AG04450 (cell line): ENCODE results near the gene NTRK2. TPM values are rescaled to one million over a fixed set of nuclear protein-coding genes. Genes with fewer than 3 reads are reported as not detected.

ENCODE experiments used
- CTCF ChIA-PET: fragments of 300-600, 350-600 bp; formaldehyde crosslinking; extraction: SDS; loops from one replicate; lab custom pipeline; 2022; ENCODE audit warnings: antibody characterized with exemption, inconsistent platforms; lab: Charles Lee
- POLR2A ChIA-PET: fragments of 350-600 bp; formaldehyde crosslinking; extraction: SDS; loops from one replicate; lab custom pipeline; 2021; ENCODE audit warnings: antibody characterized with exemption, inconsistent platforms; lab: Yijun Ruan, JAX
- DNase-seq: peaks from one replicate; pipeline ENCODE4 v3.0.0-alpha.2; 2011; ENCODE audit warnings: low read depth, low spot score
- H3K27ac ChIP-seq: one replicate; pipeline ENCODE4 v1.5.1; 2012; ENCODE audit warnings: low read depth, low read length, control low read depth
- H3K27me3 ChIP-seq: one replicate; pipeline ENCODE4 v1.6.0; 2012; ENCODE audit warnings: low read length; ENCODE audit not compliant: control insufficient read depth, insufficient read depth
- H3K4me3 ChIP-seq: 2 replicates; pipeline ENCODE4 v1.5.1; 2011; ENCODE audit warnings: mild to moderate bottlenecking, low read depth, low read length, control low read depth
- H3K9me3 ChIP-seq: 2 replicates; pipeline ENCODE4 v1.5.1; 2012; ENCODE audit warnings: low read length; ENCODE audit not compliant: control insufficient read depth, insufficient read depth
- CTCF ChIP-seq: IDR thresholded peaks from 2 replicates; pipeline ENCODE4 v1.5.1; 2011; ENCODE audit warnings: low read depth, low read length, control low read depth, inconsistent platforms
- polyA plus RNA-seq: library from polyadenylated mRNA; depleted of rRNA; stranded (reverse); fragments of >200 nt; gene quantifications from 2 replicates; pipeline ENCODE4 v1.2.3, GENCODE V29; 2011

NTRK2 gene
- polyA plus RNA-seq, 1 experiment = not detected

GRCh38 chr9:85007748-85008147, 338.2 kb downstream of the NTRK2 start:
- POLR2A ChIA-PET = no interaction called here
- Histone ChIP-seq H3K27ac (no peak overlapping the region), H3K9me3 (peaks cover 20% of the 10 kb centered on the region; the same call in 1 of the 2 replicates), H3K27me3 (no peaks in the 10 kb centered on the region), H3K4me3 (no peak overlapping the region)
- no peak for DNase-seq
- CTCF ChIA-PET = no interaction called here
- no peak for TF ChIP-seq CTCF

- H3K9me3 ChIP-seq = peaks cover 18% of the 10 kb centered on the region; the same call in 1 of the 2 replicates
- CTCF ChIA-PET = no interaction called here
- no peak for TF ChIP-seq CTCF
- no peaks in the 10 kb centered on the region for H3K27me3 ChIP-seq
- POLR2A ChIA-PET = no interaction called here
- no peak overlapping the region for H3K4me3 ChIP-seq
- DNase-seq = no peak
- no peak overlapping the region for H3K27ac ChIP-seq
Observed at GRCh38 chr9:85008215-85008614, 338.7 kb downstream of the NTRK2 start.

DNA sequence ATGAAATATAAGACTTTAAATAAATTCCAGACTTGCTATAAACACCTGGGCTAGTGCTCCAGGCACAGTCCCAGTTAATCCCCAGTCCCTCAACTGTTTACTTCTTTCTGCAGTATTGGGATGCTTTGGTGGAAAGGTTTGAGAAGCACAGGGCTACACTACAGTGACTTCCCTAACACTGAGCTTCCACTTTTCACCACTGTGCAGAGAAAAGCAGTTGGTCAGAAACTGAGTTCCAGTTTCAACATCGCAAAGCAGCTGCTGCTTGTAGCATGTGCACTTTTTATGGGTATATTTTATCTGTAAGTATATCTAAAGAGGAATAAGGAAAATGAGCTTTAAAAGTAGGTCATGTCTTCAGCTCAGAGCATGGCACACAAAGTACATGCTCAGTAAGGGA, 339.7 kb downstream of the NTRK2 start:
- Histone ChIP-seq H3K27ac (no peak overlapping the region), H3K27me3 (no peaks in the 10 kb centered on the region), H3K9me3 (peaks cover 21% of the 10 kb centered on the region; the same call in 1 of the 2 replicates), H3K4me3 (no peak overlapping the region)
- CTCF ChIA-PET = no interaction called here
- no peak for DNase-seq
- TF ChIP-seq CTCF = no peak
- POLR2A ChIA-PET = no interaction called here

- ChIA-PET POLR2A (no interaction called here), CTCF (interaction anchor here (0.6 kb wide), 1 partner anchor 377 kb away, joined by 4 read pairs; no protein-coding TSS in a partner anchor)
- DNase-seq = no peak
- Histone ChIP-seq H3K27ac (no peak overlapping the region), H3K27me3 (no peaks in the 10 kb centered on the region), H3K9me3 (peaks cover 19% of the 10 kb centered on the region; the same call in 1 of the 2 replicates), H3K4me3 (no peak overlapping the region)
- TF ChIP-seq CTCF = no peak
Observed at GRCh38 chr9:85013703-85014102, 344.2 kb downstream of the NTRK2 start.

- no peak for DNase-seq
Observed at GRCh38 chr9:85014292-85014691, 344.8 kb downstream of the NTRK2 start.

More at GRCh38 chr9:85014292-85014691, 344.8 kb downstream of the NTRK2 start:
- H3K27me3 ChIP-seq = no peaks in the 10 kb centered on the region
- ChIA-PET POLR2A (no interaction called here), CTCF (no interaction called here)
- peaks cover 19% of the 10 kb centered on the region; the same call in 1 of the 2 replicates for H3K9me3 ChIP-seq
- no peak overlapping the region for H3K27ac ChIP-seq
- no peak for TF ChIP-seq CTCF
- no peak overlapping the region for H3K4me3 ChIP-seq
